GM20431 (cell line): Measurements from ENCODE around the gene PACS1.
"Not testable (repeated sequence)": the region's sequence is repeated elsewhere in the genome, so short reads cannot be mapped to it uniquely, and the experiment has no call there.

Experiments used
- in situ Hi-C: fragments of 300-500 bp; cut with MseI, MboI; formaldehyde crosslinking; loops from one replicate; pipeline ENCODE4 v1.15.0; 2020; ENCODE audit warnings: low sequenced_read_pairs; ENCODE audit not compliant: unreplicated experiment

Gene PACS1

DNA sequence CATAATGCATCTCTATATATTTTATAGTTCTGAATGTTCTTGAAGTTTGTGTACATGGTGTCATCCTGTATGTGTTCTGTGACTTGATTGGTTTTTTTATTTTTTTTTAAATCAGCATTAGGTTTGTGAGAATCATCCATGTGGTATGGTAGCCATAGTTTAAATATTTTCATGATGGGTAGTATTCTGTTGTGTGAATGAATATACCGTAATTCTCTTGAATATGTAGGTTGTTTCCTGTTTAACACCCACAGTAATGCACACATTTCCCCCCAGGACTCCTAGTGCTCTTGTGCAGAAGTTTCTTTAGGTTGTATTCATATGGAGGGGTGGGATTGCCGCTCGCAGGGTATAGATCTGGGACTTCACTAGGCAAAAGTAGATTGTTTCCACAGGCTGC is 2.0 kb downstream of the PACS1 start:
- in situ Hi-C loops, result no loop called here

DNA sequence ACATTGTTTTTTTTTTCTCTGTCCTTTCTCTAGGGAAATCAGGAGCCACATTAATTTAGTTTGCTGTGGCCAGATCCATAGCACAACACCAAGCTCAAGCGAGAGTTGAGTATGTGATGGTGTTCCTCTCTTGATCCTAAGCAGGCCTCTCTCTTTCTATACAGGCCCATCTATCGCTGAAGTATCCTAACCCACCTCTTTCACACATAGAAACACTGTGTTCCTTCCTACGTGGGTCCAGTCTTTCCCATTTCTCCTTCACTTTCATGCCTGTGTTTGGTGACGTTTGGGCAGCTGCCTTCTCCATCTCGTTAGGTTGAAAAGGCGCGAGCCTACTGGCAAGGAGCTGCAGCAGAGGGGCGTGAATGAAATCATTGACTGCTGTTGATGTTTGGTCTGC is 2.4 kb downstream of the PACS1 start:
- in situ Hi-C loops, result no loop called here

DNA sequence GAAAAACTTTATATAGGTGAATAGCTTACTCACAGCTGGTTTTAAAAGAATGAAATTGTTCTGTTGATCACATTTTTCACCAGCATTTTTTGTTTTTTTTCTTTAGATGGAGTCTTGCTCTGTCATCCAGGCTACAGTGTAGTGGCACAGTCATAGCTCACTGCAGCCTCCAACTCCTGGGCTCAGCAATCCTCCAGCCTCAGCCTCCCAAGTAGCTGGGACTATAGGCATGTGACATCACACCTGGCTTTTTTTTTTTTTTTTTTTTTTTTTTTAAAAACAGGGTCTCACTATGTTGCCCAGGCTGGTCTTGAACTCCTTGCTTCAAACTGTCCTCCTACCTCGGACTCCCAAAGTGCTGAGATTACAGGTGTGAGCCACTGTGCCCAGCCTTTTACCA is 3.6 kb downstream of the PACS1 start:
- in situ Hi-C loops, result no loop called here

DNA sequence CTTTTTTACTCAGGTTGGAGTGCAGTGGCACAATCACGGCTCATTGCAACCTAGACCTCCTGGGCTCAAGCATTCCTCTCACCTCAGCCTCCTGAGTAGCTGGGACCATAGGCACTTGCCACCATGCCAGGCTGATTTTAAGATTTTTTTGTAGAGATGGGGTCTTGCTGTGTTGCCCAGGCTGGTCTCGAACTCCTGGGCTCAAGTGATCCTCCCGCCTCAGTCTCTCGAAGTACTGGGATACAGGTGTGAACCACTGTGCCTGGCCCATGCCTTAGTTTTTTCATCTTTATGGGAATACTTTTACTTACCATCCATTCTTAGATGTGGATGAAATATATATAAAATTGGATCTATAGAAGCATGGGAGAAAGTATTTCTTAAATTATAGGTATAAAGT is 5.2 kb downstream of the PACS1 start:
- in situ Hi-C loops, result no loop called here

DNA sequence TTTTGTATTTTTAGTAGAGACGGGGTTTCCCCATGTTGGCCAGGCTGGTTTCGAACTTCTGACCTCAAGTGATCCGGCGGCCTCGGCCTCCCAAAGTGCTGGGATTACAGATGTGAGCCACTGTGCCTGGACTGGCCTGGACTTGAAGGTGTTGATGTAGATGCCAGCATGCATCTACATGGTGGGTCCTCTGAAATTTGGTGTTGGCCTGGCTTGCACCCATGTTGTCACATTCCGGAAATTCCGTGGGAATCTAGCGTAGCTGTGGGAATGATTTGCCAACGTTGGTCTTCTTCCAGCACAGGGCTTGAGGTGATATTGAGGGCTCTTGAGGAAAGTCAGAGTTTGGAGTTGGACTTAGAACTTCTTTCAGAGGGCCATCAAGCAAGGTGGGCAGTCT is 6.5 kb downstream of the PACS1 start:
- in situ Hi-C loops, result no loop called here

DNA sequence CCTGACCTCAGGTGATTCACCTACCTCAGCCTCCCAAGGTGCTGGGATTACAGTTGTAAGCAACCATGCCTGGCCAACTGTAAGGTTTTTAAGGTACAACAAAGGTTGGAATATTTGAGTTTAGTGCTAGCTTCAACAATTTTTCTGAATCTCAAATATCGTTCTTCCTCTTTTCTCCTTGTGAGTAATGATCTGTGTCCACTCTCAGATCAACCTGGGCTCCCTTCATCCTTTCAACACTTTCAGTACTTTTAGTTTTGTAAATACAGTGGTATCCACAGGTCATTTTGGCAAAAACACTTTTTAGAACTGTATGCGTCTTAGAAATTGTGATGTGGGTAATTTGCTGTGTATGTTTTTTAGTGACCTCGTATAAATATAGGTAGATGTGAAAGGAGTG is 7.9 kb downstream of the PACS1 start:
- in situ Hi-C loops, result no loop called here

DNA sequence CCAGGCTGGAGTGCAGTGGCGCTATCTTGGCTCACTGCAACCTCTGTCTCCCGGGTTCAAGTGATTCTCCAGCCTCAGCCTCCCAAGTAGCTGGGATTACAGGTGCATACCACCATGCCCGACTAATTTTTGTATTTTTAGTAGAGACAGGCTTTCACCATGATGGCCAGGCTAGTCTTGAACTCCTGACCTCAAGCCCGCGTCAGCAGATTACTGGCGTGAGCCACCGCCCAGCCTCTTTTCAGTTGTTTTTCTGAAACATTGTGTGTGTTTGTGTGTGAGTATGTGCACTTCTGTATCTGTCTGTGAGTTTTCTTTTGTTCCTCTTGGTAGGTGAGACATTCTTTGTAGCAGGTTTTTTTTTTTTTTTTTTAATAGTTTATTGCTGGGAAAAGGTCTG is 8.9 kb downstream of the PACS1 start:
- in situ Hi-C loops, result not testable (repeated sequence)

DNA sequence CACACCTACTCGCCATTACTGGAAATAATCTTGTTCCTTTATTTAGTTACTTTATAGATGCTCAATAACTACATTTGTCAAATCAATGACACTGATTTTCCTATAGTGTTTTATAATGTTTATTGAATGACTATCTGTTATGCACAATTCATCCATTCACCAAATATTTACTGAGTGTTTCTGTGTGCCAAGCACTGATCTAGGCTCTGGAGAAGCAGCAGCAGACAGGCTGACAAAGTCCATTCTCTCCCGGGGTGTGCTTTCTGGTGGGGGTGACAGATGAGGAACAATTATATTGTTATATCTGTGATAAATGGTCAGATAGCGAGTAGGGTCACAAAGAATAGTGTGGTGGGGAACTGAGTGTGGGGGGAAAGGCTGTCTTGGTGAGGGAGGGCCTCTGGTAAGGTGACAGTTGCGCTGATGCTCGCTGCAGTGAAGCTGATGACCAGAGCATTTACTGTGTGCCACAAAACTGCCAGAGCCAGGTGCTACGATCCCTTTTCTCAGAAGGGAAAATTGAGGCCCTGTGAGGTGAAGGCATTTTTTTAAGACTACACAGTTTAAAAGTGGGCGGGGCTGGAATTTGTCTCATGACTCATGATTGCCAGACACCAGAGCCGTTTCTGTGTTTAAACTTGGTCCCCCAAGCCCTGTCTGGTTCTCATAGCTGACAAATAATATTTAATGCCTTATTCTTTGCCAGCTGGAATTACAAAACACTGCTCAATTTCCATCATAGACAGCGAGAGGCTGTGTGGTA is 10.2 kb downstream of the PACS1 start:
- in situ Hi-C loops, result no loop called here

DNA sequence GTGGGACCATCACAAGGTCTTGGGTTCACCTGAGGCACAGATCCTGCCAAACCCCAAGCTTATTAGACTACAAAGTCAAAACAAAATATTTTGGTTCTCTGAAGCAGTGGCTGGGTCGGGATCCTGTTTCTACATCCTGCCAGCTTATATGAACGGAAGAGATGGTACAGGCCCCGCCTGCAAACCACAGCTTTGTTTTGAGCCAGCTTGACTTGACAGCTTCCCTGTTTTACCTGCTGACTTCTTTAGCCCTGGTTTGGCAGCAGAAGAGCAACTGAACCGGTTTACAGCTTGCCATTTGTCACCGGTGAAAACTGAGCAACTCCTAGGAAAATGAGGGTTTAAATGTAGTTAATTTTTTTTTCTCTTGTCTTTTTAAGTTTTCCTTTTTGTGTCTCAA is 11.4 kb downstream of the PACS1 start:
- in situ Hi-C loops, result no loop called here

DNA sequence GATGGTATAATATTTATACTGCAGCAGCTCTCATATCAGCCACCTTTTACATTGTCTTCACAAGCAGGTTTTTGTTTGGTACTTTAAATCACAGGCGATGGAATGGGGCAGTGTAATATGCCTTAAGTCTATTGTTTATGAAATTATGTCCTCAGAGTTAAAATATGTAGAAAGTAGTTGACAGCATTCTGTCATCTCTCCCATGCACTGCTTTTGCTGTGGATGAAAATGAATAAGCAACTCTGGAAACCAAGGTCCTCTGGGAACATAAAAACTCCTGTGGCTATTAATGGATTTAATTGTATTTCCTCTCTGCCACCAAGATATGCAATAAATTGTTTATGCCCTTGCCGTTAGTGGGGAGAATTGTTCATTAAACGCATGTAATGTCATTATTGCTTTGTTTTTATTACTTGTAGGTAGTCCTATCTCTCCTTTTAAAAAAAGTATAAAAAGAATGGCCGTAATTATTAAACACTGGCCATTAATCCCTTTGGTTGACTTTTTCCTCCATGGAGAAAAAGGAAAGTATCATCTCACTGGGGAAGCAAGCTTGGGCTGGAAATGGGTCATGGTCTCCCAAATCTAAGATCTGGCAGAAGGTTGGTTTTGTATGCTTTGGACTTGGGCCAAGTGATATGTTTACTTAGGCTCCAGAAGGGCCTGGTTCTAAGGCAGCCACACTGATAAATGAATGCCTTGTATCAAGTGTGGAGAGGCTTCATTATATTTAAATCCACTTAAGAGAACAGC is 13.1 kb downstream of the PACS1 start:
- in situ Hi-C loops, result no loop called here

DNA sequence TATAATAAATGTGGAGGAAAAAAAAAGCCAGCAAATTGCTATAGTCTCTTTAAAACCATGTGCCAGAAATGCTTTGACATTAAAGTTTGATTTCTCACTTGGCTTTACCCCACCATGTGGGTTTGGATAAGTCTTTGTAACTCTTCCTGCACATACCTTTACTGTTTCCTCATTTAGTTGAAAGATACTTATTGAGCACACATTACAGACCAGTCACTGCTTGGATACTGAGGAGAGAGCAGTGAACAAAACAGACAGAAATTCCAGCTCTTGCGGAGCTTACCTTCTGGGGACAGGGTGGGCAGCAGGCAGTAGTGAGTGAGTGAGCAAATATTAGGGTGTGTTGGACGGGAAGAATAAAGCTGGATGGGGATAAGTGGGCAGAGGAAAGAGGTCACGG is 13.7 kb downstream of the PACS1 start:
- in situ Hi-C loops, result no loop called here

DNA sequence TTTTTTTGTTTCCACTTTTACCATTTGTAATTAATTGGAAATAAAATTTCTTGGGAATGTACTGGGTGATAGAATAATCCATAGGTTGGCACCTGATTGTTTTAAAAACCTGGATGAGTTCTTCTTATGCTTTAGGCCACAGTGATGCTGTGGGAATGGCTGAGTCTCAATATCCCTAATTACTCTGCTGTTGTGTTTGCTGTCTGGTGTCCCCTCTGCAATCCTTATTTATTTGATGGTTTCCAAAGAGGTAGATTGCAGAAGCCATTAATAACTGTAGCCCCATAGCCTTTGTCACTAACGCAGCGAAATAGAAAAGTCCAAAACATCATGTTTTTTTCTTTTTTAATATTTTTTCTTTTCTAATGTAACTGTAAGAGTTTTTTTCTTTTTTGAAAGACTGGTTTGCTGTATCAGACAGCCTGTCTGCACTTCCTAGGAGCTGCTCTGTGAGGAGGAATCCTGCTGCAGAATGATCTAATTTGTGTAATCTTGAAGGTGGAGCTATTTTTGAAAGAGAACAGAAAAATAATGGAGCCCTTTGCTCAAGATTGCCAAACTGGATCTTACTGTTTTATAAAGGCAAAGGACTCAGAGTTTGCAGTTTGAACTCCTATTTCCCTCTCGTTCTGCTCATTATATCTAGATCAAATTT is 14.9 kb downstream of the PACS1 start:
- in situ Hi-C loops, result no loop called here

DNA sequence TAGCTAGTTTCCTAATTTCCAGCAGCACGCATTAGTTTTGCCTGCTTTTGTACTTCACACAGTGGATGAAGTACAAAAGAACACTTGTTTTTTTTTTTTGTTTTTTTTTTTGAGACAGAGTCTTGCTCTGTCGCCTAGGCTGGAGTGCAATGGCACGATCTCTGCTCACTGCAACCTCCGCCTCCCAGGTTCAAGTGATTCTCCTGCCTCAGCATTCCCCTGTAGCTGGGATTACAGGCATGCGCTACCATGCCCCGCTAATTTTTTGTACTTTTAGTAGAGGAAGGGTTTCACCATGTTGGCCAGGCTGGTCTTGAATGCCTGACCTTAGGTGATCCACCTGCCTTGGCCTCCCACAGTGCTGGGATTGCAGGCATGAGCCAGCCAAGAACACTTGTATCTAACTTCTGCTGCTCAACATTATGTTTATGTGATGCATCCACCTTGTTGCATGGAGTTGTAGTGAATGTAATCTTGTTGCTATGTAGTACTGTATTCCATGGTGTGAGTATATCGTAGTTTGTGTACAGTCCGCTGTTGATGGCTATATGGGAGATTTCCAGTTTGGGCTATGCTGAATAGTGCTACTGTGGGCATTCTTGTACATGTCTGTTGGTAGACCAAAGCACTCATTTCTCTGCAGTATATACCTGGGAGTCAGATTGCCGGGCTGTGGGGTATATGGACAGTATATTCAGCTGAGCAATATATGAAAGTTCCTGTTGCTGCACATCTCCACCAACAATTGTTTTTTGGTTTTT is 17.3 kb downstream of the PACS1 start:
- in situ Hi-C loops, result no loop called here

DNA sequence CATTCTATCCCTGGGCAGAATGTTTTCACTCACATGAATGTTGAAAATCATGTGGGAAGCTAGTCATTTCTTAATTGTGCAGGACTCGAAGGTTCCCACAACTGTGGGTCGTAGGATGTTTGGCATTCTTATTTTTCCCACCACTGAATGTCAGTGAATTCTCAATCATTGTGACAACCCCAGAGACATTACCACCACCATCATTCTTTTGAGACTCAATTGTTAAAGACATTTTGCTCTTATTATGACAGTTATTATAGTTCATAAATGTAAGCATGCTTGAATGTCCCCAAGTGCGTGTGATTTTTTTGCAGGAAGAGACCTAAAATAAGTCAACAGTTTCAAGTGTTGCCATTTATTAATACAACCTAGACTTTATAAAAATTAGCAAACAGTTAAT is 19.0 kb downstream of the PACS1 start:
- in situ Hi-C loops, result no loop called here

DNA sequence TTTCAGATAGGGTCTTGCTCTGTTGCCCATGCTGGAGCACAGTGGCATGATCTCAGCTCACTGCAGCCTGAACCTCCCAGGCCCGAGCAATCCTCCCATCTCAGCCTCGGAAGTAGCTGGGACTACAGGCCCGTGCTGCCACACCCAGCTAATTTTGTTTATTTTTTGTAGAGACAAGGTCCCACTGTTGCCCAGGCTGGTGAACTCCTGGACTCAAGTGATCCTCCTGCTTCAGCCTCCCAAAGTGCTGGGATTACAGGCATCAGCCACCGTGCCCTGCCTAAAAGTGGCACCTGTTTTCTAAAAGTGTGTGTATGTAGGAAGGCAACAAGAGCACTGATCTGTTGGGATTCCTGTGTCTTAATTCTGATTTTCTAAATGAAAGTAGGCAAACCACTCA is 20.2 kb downstream of the PACS1 start:
- in situ Hi-C loops, result no loop called here

DNA sequence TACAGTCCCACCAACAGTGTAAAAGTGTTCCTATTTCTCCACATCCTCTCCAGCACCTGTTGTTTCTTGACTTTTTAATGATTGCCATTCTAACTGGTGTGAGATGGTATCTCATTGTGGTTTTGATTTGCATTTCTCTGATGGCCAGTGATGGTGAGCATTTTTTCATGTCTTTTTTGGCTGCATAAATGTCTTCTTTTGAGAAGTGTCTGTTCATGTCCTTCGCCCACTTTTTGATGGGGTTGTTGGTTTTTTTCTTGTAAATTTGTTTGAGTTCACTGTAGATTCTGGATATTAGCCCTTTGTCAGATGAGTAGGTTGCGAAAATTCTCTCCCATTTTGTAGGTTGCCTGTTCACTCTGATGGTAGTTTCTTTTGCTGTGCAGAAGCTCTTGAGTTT is 22.1 kb downstream of the PACS1 start:
- in situ Hi-C loops, result not testable (repeated sequence)

DNA sequence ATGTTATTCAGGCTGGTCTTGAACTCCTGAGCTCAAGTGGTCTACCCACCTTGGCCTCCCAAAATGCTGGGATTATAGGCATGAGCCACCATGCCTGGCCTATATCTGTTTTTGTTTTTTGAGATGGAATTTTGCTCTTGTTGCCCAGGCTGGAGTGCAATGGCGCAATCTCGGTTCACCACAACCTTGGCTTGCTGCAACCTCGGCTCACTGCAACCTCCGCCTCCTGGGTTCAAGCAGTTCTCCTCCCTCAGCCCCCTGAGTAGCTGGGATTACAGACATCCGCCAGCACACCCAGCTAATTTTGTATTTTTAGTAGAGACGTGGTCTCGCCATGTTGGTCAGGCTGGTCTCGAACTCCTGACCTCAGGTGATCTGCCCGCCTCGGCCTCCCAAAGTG is 29.7 kb downstream of the PACS1 start:
- in situ Hi-C loops, result not testable (repeated sequence)

DNA sequence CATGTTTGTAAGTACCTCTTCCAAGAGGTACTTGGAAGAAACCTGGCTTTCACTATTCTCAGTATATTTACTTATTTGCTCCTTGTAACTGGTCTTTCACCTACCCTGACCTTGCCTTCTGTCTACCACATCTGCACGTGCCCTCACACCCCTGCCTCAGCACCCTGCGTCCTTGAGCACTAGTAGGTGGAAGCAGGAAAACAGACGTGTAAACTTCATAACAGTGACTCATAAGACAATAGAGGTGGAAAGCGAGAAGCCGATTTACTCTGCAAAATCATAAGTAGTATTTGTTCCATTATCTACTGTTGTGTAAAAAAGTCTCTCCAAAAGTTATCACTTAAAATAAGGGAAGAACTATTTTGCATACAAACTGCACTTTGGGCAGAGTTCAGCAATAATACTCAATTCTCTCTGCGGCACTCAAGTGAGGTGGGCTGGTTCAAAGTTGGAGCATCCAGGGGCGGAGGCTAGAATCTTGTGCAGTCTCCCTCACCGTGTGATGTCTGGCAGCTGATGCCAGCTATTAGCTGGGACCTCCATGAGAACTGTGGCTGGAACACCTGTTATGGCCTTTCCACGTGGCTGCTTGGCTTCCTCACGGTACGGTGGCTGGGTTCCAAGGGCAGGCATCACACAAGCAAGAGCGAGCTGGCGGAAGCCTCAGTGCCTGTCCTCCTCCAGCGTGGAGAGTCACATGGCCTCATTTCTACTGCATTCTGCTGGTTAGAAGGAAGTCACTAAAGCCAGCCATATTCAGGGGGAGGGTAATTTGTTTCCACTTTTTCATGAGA is 30.4 kb downstream of the PACS1 start:
- in situ Hi-C loops, result no loop called here

DNA sequence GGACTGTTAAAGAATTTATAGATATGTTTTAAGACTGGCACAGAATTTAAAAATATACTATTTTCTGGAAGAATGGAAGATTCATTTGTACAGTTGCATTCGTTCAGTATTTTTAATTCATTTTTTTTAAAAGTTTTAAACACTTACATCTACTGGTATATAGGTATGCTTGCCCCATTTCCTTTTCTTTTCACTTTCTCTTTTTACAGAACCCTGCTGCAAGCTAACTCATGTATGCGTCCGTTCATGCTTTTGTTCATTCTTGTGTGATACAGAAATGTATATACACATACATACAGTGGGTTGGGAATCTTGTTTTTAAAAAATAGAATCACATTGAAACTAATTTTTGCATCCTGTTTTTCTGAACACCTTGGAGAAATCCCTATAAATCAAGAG is 31.0 kb downstream of the PACS1 start:
- in situ Hi-C loops, result no loop called here
